Pancreas (tissue), 10 donors: ENCODE data around the gene CCDC137. TPM values are rescaled to one million over a fixed set of nuclear protein-coding genes. Genes with fewer than 3 reads are reported as not detected.
"Not testable (repeated sequence)": the region's sequence is repeated elsewhere in the genome, so short reads cannot be mapped to it uniquely, and the experiment has no call there.

Experiments
- ATAC-seq, 4 donors: fragments of 200-7000 bp; cut with Tn5 transposase; one replicate each; pipeline versions ENCODE4 v1.8.0 to v1.9.1; 2020; ENCODE audit warnings: mild to moderate bottlenecking in 4 of 4, moderate library complexity in 4 of 4
- DNase-seq, 6 donors: peaks; one replicate each; pipeline ENCODE4 v3.0.0-alpha.2; 2020
- FAIRE-seq: peaks from 2 replicates; lab custom pipeline; 2012; peaks lifted over from hg19 to GRCh38; lab: Jason Lieb, UNC
- H3K27ac ChIP-seq, 4 donors: fragments of 200-600 bp; sonication (generic); 1 replicate in 3 of 4; 2 replicates in 1 of 4; pipeline versions ENCODE4 v1.5.0 to v1.8.0; 2020
- H3K27me3 ChIP-seq, 4 donors: fragments of 200-600 bp; one replicate each; pipeline ENCODE4 v1.8.0; 2021
- H3K36me3 ChIP-seq, 3 donors: fragments of 200-600 bp; sonication (generic) in 1 of 3; one replicate each; pipeline versions ENCODE4 v1.5.0 to v1.8.0; 2020 to 2021
- H3K4me1 ChIP-seq, 3 donors: fragments of 200-600 bp; one replicate each; pipeline ENCODE4 v1.8.0; 2021
- H3K4me3 ChIP-seq, 4 donors: fragments of 200-600 bp; sonication (generic) in 2 of 4; one replicate each; pipeline versions ENCODE4 v1.5.0 to v1.8.0; 2020 to 2021
- H3K9me3 ChIP-seq, 4 donors: fragments of 200-600 bp; one replicate each; pipeline ENCODE4 v1.8.0; 2021
- CTCF ChIP-seq, 4 donors: fragments of 200-600 bp; sonication (generic) in 3 of 4; IDR thresholded peaks; one replicate each; pipeline versions ENCODE4 v1.5.0 to v1.8.0; 2021; ENCODE audit warnings: antibody characterized with exemption in 4 of 4
- WGBS, 2 donors: extraction: QIAGEN DNeasy Blood & Tissue Kit; methylation state at CpG; one replicate each; pipeline ENCODE4 v1.1.7; 2013; 5-methylcytosine and 5-hydroxymethylcytosine counted together
- intact Hi-C, 3 donors: fragments of 100-400 bp; cut with DNase I; formaldehyde crosslinking; loops; one replicate each; pipeline versions ENCODE4 v1.11.1 to v1.14.2; 2022
- polyA plus RNA-seq, 2 donors: library from polyadenylated mRNA; stranded (reverse); fragments of 200-250 nt; gene quantifications; one replicate each; pipeline ENCODE4 v1.2.3, GENCODE V29; 2013
- total RNA-seq, 6 donors: library from RNA; stranded (reverse); fragmentation: NEBNext Ultra II Directional in 4 of 6; extraction: Animal tissue kit (Norgen Biotek cat#: 25700) in 4 of 6; gene quantifications; one replicate each; pipeline versions ENCODE4 v1.2.1 to v1.2.4, GENCODE V29; 2021 to 2023
- donor health status: healthy with polysubstance abuse.
- donor health status: DM: no; HTN: no; CAD: no; lungs with moderate emphysema.
- donor health status: DM: no; HTN: no; CAD: no.
- donor health status: control.
- donor health status: control.
- donor health status: Bipolar disorder and iron deficiency.
- donor health status: DM: yes; HTN: yes; CAD: no.
- donor health status: DM: no; HTN: no; CAD: no.
- donor health status: DM: no; HTN: no; CAD: no.
- donor health status: DM: yes; HTN: yes; CAD: no.

CCDC137 gene
- total and polyA plus RNA-seq, 8 donors: 2.9 to 50.4 (median 6.8) TPM

- peaks cover 0 to 16% (median 12%) of the 10 kb centered on the region in 3 donors for H3K36me3 ChIP-seq
- H3K27ac ChIP-seq, H3K4me3 ChIP-seq, H3K27me3 ChIP-seq, H3K4me1 ChIP-seq, H3K9me3 ChIP-seq, FAIRE-seq, intact Hi-C loops: not testable (repeated sequence)
- WGBS, 2 donors: 32 to 42% methylated on average over 18 of the region's 18 CpGs
- DNase-seq (peak in 1 of 6 donors; percentile 53), ATAC-seq (peak in 1 of 4 donors; percentile 45)
- TF ChIP-seq CTCF (IDR thresholded peaks at IDR 0.05): peak; percentile 40 to 49 (median 46)
These were observed 9.1 kb downstream of the CCDC137 start for GRCh38 chr17:81675515-81676221.

GRCh38 chr17:81676906-81677305 lies 10.4 kb downstream of the CCDC137 start:
- Histone ChIP-seq H3K9me3 (no peaks in the 10 kb centered on the region), H3K4me3 (no peak overlapping the region), H3K27me3 (no peaks in the 10 kb centered on the region), H3K4me1 (no peaks in the 10 kb centered on the region), H3K36me3 (peaks cover 0 to 12% (median 7%) of the 10 kb centered on the region in 3 donors), H3K27ac (no peak overlapping the region)
- no peak for FAIRE-seq
- WGBS, 2 donors: 82 to 84% methylated on average over 17 of the region's 17 CpGs
- peak in 1 of 6 donors; percentile 73 for DNase-seq
- intact Hi-C loops: no loop called here
- TF ChIP-seq CTCF (IDR thresholded peaks at IDR 0.05): no peak
- ATAC-seq: peak in 2 of 4 donors; percentile 5 to 20

- Histone ChIP-seq H3K36me3 (no peaks in the 10 kb centered on the region), H3K4me1 (peaks cover 6 to 15% (median 10%) of the 10 kb centered on the region in 3 donors), H3K9me3 (no peaks in the 10 kb centered on the region), H3K27ac (no peak overlapping the region), H3K4me3 (no peak overlapping the region), H3K27me3 (no peaks in the 10 kb centered on the region)
- FAIRE-seq: no peak
- intact Hi-C loops: no loop called here
- DNase-seq: no peak
- ATAC-seq: no peak
- TF ChIP-seq CTCF (IDR thresholded peaks at IDR 0.05): no peak
- WGBS, 2 donors: 82 to 89% methylated on average over 11 of the region's 11 CpGs
These were observed 13.6 kb downstream of the CCDC137 start for GRCh38 chr17:81680150-81680549.

- H3K4me1 ChIP-seq: peaks cover 10 to 19% (median 13%) of the 10 kb centered on the region in 3 donors
- no peaks in the 10 kb centered on the region for H3K27me3 ChIP-seq
- intact Hi-C loops: no loop called here
- peak overlapping the region in 2 of 4 donors; percentile 0 to 24 for H3K27ac ChIP-seq
- no peaks in the 10 kb centered on the region for H3K9me3 ChIP-seq
- peaks cover 0 to 6% (median 0%) of the 10 kb centered on the region in 3 donors for H3K36me3 ChIP-seq
- no peak for FAIRE-seq
- WGBS, 2 donors: 56 to 59% methylated on average over 17 of the region's 17 CpGs
- no peak overlapping the region for H3K4me3 ChIP-seq
- peak in 4 of 6 donors; percentile 48 to 76 (median 62) for DNase-seq
- no peak for TF ChIP-seq CTCF (IDR thresholded peaks at IDR 0.05)
- ATAC-seq: peak in 1 of 4 donors; percentile 9
These were observed 15.1 kb downstream of the CCDC137 start for GRCh38 chr17:81681672-81682071.
